Articular chondrocyte of knee joint (primary cell): ENCODE measurements around the gene CEACAM19. TPM values are rescaled to one million over a fixed set of nuclear protein-coding genes. Genes with fewer than 3 reads are reported as not detected.

Experiments used
- small RNA-seq: library from RNA; depleted of rRNA; stranded (forward); fragments of <200 nt; gene quantifications from one replicate; pipeline ENCODE3, GENCODE V24; 2012
- total RNA-seq: library from RNA; depleted of rRNA; stranded (reverse); fragments of >200 nt; gene quantifications from 2 replicates; pipeline ENCODE4 v1.2.3, GENCODE V29; 2012

CEACAM19 gene, protein sequence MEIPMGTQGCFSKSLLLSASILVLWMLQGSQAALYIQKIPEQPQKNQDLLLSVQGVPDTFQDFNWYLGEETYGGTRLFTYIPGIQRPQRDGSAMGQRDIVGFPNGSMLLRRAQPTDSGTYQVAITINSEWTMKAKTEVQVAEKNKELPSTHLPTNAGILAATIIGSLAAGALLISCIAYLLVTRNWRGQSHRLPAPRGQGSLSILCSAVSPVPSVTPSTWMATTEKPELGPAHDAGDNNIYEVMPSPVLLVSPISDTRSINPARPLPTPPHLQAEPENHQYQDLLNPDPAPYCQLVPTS
- total RNA-seq = 2.2 and 3.1 TPM in 2 replicates

DNA sequence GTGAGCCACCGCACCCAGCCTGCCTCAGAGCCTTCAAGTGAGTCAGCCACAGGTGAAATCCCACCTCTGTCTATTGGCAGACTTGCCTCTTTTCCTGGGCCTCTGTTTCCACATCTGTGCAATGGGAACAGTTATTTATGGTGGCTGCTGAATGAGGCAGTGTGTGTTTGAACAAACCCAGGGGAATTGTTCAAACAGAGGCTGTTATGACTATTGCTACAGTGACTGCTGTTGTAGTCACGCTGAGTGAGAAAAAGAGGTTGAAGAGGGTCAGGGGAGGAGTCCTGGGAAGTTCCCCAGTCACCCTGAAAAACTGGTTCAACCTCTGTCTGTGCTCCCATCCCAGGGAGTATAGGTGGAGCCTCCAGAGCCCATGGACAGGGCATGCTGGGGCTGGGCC, at the start of gene CEACAM19:
CEACAM19 (plus strand) TSS at position 83 of the 400 bp plus-strand sequence. CDS start 450 bp downstream, outside the sequence.

DNA sequence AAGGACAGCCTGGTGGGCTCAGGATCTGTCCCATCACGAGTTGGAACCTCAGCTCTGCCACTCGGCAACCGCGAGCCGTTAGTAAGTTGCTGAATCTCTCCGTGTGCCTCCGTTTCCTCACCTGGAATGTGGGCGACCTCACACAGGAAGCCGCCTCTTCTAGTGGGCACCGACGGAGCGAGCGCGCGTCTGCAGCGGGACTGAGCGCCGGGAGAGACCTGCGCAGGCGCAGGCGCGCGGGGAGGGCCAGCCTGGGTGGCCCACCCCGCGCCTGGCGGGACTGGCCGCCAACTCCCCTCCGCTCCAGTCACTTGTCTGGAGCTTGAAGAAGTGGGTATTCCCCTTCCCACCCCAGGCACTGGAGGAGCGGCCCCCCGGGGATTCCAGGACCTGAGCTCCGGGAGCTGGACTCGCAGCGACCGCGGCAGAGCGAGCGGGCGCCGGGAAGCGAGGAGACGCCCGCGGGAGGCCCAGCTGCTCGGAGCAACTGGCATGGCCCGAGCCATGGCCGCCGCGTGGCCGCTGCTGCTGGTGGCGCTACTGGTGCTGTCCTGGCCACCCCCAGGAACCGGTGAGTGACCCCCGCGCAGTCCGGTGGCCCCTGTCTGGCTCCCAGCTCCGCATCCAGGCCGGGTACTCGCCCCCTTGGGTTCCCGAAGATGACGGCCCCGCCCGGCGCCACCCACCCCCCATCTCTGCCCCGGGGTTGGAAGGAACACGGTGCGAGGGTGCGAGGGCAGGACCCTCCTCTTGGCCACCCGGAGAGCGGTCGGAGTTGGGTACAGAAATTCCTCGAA, 27.5 kb upstream of the CEACAM19 start, which contains the start of gene PVR:
PVR (plus strand) TSS at position 306 of the 797 bp plus-strand sequence; CDS start at position 493, 187 bp downstream.

DNA sequence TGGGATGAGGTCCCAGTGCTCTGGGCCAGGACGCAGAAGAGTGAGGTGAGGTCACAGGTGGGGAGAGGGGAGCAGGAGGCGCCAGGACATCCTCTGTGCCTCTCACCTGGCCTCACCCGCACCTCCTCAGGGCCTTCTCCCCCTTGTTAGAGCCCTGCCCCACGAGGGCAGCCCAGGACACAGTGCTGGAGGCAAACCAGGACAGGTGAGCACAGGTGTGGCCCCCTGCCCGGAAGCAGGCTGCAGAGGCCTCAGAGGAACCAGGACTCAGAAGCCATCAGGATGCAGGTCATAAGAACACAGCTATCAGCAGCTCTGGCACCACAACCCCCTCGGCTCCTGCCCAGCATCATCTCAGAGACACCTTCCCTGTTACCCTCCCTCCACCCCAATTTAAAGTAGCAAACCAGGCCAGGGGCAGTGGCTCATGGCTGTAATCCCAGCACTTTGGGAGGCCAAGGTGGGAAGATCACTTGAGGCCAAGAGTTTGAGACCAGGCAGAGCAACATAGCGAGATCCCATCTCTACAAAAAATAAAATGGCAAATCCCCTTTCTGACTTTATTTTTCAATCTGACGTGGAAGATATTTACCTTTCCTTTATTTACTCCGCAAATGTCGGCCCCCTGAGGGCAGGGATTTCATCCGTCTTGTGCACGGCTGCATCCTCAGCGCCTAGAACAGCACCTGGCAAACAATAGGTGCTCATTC, 27.4 kb downstream of the CEACAM19 start, which contains the start of gene CEACAM16:
CEACAM16 (plus strand) TSS at position 660 of the 710 bp plus-strand sequence. CDS start 2,306 bp downstream, outside the sequence.

Small RNA genes within 50 kb of the gene (small RNA-seq; reads per million reads assigned to genes)
- not detected for gene RF00285

Other genes starting within 250 kb of the CEACAM19 start
- gene ZNF229, start 223.0 kb upstream of the CEACAM19 start, total RNA-seq = 12.0 and 13.3 TPM in 2 replicates
- 7.6 and 10.4 TPM in 2 replicates for gene ZNF180, start 171.0 kb upstream of the CEACAM19 start, total RNA-seq
- gene CEACAM20, start 141.8 kb upstream of the CEACAM19 start, total RNA-seq = not detected in 2 replicates
- 0.26 and 0.86 TPM in 2 replicates for gene IGSF23, start 57.9 kb upstream of the CEACAM19 start, total RNA-seq
- gene PVR, start 27.6 kb upstream of the CEACAM19 start, total RNA-seq = 86.0 and 95.1 TPM in 2 replicates
- gene CEACAM16, start 27.7 kb downstream of the CEACAM19 start, total RNA-seq = not detected in 2 replicates
- gene BCL3, start 77.2 kb downstream of the CEACAM19 start, total RNA-seq = 11.2 and 14.2 TPM in 2 replicates
- gene CBLC, start 106.4 kb downstream of the CEACAM19 start, total RNA-seq = not detected in 2 replicates
- 10.7 and 13.1 TPM in 2 replicates for gene BCAM, start 137.6 kb downstream of the CEACAM19 start, total RNA-seq
- 35.6 and 43.1 TPM in 2 replicates for gene NECTIN2, start 174.8 kb downstream of the CEACAM19 start, total RNA-seq
- gene TOMM40, start 219.8 kb downstream of the CEACAM19 start, total RNA-seq = 18.2 and 25.2 TPM in 2 replicates
- gene APOE, start 234.3 kb downstream of the CEACAM19 start, total RNA-seq = 0.26 and 0.32 TPM in 2 replicates
- 0.52 and 0.86 TPM in 2 replicates for gene APOC1, start 243.1 kb downstream of the CEACAM19 start, total RNA-seq